ENCODE measurements around the gene H1-8.
A peak's percentile ranks its signal among the peaks of the same experiment; 100 is the strongest.

Gene H1-8

DNA sequence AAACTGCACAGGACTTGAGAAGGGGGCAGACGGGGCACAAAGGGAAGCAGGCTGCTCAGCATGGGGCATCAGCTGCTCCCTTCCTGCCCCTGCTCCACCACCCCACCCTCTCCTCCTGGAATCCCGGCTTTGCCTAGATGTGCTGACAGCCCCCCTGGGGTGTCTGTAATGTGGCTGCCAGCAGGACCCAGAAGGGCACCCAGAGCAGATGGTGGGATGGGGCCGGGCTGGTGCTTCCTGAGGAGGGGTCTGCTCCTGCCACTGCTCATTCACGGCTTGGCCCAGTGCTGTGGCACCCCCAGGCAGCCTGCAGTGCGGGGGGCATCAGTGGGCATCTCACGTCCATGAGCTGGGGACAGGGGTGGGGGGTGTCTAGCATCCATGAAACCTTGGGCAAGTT lies 10.2 kb downstream of the H1-8 start:
- no peak overlapping the region for H3K4me3 Mint-ChIP-seq
- H3K36me3 Mint-ChIP-seq (ENCODE audit: low read depth): peaks cover 6% of the 10 kb centered on the region
- H3K9me3 Mint-ChIP-seq: no peaks in the 10 kb centered on the region
- H3K27ac Mint-ChIP-seq: no peak overlapping the region
- H3K27me3 Mint-ChIP-seq (ENCODE audit: low read depth, poor library complexity): peaks cover 2% of the 10 kb centered on the region
- TF ChIP-seq, protein P1, sequence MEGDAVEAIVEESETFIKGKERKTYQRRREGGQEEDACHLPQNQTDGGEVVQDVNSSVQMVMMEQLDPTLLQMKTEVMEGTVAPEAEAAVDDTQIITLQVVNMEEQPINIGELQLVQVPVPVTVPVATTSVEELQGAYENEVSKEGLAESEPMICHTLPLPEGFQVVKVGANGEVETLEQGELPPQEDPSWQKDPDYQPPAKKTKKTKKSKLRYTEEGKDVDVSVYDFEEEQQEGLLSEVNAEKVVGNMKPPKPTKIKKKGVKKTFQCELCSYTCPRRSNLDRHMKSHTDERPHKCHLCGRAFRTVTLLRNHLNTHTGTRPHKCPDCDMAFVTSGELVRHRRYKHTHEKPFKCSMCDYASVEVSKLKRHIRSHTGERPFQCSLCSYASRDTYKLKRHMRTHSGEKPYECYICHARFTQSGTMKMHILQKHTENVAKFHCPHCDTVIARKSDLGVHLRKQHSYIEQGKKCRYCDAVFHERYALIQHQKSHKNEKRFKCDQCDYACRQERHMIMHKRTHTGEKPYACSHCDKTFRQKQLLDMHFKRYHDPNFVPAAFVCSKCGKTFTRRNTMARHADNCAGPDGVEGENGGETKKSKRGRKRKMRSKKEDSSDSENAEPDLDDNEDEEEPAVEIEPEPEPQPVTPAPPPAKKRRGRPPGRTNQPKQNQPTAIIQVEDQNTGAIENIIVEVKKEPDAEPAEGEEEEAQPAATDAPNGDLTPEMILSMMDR (IDR thresholded peaks at IDR 0.05): no peak
- no peak for DNase-seq
- H3K4me1 Mint-ChIP-seq: peaks cover 70% of the 10 kb centered on the region

DNA sequence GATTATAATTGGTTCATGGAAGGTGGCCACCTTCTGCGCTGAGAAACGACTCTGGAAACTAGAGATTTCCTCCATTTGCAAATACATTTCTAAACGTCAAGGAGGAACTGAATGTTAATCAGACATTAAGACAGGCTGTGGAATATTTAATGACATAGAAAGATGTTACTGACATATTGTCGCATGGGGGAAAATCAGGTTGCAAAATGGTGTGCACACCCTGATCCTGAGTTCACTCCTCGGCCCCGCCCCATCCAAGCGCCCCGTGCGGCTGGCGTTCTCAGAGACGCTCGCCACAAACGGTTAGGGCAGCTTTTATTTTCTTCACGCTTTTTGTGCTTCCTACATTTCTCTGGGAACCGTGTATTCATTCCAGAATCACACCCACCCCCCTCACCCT lies 10.7 kb downstream of the H1-8 start:
- H3K36me3 Mint-ChIP-seq (ENCODE audit: low read depth): peaks cover 6% of the 10 kb centered on the region
- H3K27me3 Mint-ChIP-seq (ENCODE audit: low read depth, poor library complexity): no peaks in the 10 kb centered on the region
- TF ChIP-seq, protein P1 (IDR thresholded peaks at IDR 0.05): no peak
- peaks cover 70% of the 10 kb centered on the region for H3K4me1 Mint-ChIP-seq
- H3K9me3 Mint-ChIP-seq: no peaks in the 10 kb centered on the region
- no peak overlapping the region for H3K27ac Mint-ChIP-seq
- no peak for DNase-seq
- no peak overlapping the region for H3K4me3 Mint-ChIP-seq

DNA sequence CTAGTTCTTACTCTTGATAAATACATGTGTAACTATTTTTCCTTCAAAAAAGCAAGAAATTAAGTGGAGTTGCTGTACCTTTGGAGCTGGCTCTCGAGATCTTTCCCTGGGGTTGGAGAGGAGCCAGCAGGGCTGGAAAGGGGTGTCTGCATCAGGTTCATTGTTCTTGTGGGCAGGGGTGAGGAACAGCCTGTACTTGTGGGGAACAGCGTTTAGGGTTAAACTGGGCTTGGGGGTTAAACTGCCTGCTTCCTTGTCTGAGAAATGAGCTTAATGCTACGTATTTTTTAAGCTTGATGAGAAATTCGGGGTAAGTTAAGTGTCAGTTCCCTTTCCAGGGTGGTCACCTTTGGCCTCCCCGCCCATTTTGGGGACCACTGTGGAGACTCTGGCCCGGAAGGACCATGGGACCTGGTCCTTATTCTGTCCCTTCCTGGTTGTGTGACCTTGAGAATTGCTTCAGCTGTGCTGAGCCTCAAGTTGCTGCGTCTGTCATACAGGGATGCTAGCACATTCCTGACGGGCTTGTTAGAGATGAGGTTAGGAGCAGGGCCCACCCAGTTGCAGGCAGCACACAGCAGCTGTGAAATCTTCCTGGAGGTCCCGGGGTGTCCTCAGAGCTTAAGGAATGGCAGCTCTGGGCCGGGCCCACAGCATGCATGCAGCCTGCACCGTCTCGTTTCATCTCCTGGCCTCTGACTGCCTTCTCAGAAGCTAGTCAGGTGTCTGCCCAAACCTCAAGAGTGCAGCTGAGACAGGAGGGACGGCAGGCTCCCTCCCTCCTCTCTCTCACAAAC lies 11.6 kb downstream of the H1-8 start:
- no peak for DNase-seq
- Mint-ChIP-seq H3K27ac (peak overlapping the region; percentile 75), H3K4me3 (no peak overlapping the region), H3K36me3 (ENCODE audit: low read depth) (peaks cover 6% of the 10 kb centered on the region), H3K9me3 (no peaks in the 10 kb centered on the region), H3K27me3 (ENCODE audit: low read depth, poor library complexity) (no peaks in the 10 kb centered on the region), H3K4me1 (peaks cover 70% of the 10 kb centered on the region)
- TF ChIP-seq, protein P1 (IDR thresholded peaks at IDR 0.05): no peak

DNA sequence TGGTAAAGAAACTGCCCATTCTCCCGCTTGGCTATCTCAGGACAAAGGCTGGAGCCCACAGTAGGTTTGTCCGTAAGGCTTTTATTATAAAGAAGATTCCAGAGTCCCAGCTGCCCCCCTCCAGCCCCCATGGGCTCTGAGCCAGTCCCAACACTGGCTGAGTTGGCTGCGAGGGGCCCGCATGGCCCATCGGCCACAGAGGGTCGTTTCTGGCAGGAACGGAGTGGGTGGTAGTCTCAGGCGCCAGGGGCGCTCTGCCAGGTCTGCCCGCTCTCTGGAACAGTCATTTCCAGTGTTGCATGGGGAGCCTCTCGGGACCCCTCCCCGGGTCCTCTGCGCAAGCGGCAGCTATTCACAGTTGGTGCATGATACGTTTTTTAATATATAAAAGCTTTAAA lies 12.2 kb downstream of the H1-8 start:
- H3K4me3 Mint-ChIP-seq: no peak overlapping the region
- no peak for DNase-seq
- H3K27me3 Mint-ChIP-seq (ENCODE audit: low read depth, poor library complexity): no peaks in the 10 kb centered on the region
- H3K4me1 Mint-ChIP-seq: peaks cover 69% of the 10 kb centered on the region
- H3K27ac Mint-ChIP-seq: no peak overlapping the region
- H3K9me3 Mint-ChIP-seq: no peaks in the 10 kb centered on the region
- H3K36me3 Mint-ChIP-seq (ENCODE audit: low read depth): peaks cover 6% of the 10 kb centered on the region
- TF ChIP-seq, protein P1 (IDR thresholded peaks at IDR 0.05): no peak

DNA sequence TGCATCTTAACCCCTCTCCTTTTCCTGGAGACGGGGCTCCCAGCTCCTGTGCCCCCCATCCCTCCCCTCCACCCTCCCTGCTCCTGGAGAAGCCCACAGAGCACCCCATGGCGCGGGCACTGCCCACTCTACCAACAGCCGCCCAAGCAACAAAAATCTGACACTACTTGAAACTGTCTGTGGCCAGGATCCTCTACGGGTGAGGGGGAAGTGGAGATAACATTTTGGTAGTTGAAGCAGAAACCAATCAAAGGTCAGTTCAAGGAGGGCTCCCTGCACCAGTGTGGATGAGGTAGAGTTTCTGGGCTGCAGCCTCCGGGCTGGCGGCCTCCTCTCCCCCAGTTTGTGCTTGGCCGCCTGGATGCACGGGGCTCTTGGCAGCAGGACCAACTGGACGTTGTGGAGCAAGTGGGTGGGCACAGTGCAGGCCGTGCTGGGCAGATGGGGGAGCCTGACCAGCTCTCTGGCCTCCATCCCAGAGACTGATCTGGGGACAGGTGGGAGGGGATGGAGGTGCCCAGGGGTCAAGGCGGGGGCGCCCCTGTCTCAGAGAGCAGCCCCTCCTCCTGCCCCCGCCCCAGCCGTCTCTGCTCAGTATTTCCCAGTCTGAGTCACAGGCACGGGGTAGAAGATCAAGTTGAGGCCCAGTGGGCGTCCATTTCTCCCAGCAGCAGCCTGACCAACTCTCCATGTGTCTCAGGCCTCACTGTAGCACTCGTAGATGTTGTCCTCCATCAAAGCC lies 12.8 kb downstream of the H1-8 start:
- TF ChIP-seq, protein P1 (IDR thresholded peaks at IDR 0.05): no peak
- Mint-ChIP-seq H3K9me3 (no peaks in the 10 kb centered on the region), H3K27me3 (ENCODE audit: low read depth, poor library complexity) (no peaks in the 10 kb centered on the region), H3K36me3 (ENCODE audit: low read depth) (peaks cover 6% of the 10 kb centered on the region), H3K27ac (no peak overlapping the region), H3K4me1 (peaks cover 74% of the 10 kb centered on the region), H3K4me3 (no peak overlapping the region)
- no peak for DNase-seq
